ENCODE data around the gene NAB1.
"Not testable (repeated sequence)": the region's sequence is repeated elsewhere in the genome, so short reads cannot be mapped to it uniquely, and the experiment has no call there.

Gene NAB1

DNA sequence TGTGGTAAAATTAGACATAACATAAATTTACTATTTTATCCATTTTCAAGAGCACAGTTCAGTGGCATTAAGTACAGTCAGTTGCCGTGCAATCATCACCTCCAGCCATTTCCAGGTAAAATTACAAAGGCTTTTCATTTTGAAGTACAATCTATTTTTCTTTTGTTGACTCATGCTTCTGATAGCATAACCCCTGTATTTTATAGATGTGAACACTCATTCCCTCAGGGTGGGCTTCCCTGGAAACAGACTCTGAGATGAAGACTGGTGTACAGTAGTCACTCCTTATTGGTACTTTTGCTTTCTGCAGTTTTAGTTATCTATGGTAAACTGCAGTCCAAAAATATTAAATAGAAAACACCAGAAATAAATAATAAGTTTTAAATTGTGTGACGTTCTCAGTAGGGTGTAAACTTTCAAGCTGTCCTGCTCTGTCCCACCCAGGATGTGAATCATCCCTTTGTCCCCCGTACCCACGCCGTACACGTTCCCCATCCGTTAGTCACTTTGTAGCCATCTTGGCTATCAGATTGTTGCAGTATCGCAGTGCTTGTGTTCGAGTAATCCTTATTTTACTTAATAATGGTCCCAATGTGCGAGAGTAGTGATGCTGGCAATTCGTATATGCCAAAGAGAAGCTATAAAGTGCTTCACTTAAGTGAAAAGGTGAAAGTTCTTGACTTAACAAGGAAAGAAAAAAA is 41.1 kb upstream of the NAB1 start:
- DNase-seq, result no peak
- Histone ChIP-seq H3K27me3 (no peaks in the 10 kb centered on the region), H3K36me3 (no peaks in the 10 kb centered on the region), H3K4me1 (peaks cover 3% of the 10 kb centered on the region; the same call in 1 of the 2 replicates), H3K9me3 (no peaks in the 10 kb centered on the region), H3K4me3 (ENCODE audit: low read depth, low read length) (no peak overlapping the region)
- no peak for TF ChIP-seq CTCF (IDR thresholded peaks at IDR 0.05; ENCODE audit: low read depth, low read length)

GRCh38 chr2:190608863-190609262 is 40.0 kb upstream of the NAB1 start:
- DNase-seq; H3K4me1 ChIP-seq; H3K36me3 ChIP-seq; H3K4me3 ChIP-seq (ENCODE audit: low read depth, low read length); H3K27me3 ChIP-seq; H3K9me3 ChIP-seq: not testable (repeated sequence)

DNA sequence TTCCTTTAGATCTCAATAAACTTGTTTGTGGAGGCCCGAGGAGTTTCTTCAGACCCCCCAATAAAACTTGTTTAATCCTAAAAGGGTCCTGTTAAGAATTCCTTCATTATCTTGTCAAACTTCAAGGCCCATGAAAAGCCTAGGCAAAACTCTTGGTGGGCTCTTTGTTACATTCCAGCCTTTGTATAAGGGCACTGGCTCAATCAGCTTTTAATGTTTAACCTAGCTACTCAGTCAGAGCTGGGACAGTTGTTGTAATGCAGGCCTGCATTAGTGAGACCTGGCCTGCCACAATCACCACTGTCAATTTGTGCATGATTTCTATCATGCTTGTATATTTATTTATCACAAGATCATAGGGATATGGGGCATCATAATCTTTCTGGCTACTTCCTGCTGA is 39.5 kb upstream of the NAB1 start:
- not testable (repeated sequence) for DNase-seq; H3K4me1 ChIP-seq; H3K9me3 ChIP-seq; H3K4me3 ChIP-seq (ENCODE audit: low read depth, low read length); H3K36me3 ChIP-seq; H3K27me3 ChIP-seq

- not testable (repeated sequence) for H3K9me3 ChIP-seq; H3K36me3 ChIP-seq; H3K27me3 ChIP-seq; H3K4me1 ChIP-seq; H3K4me3 ChIP-seq (ENCODE audit: low read depth, low read length); DNase-seq
Measured at GRCh38 chr2:190610528-190610927, 38.4 kb upstream of the NAB1 start.

DNA sequence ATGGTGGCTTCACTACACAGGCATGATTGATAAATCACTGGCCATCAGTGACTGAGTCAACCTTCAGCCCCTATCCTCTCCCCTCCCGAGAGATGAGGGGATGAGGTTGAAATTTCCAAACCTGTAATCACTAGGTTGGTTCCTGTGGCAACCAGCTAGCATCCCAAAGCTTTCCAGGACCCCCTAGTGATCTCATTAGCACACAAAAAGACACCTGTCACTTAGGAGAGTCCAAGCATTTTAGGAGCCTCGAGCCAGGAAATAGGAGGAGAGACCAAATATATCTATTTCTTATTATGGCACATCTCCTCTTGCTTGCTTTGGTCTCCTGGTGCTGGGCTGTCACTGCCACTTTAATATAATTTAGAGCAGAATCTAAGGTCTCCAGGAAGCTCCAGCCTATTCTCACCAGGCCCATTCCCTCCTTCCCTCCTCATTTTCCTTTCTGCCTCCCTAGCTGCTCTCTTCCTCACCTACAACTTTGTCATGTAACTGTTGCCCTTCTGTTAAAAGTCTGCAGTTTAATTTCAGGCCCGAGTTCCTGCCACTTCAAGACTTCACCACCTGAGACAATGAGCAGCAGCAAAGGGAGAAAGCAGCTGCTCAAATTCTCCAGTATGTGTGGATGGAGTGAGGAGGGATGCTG is 33.2 kb upstream of the NAB1 start:
- no peak overlapping the region for H3K4me3 ChIP-seq (ENCODE audit: low read depth, low read length)

GRCh38 chr2:190618030-190618429 is 30.9 kb upstream of the NAB1 start:
- Histone ChIP-seq H3K4me3 (ENCODE audit: low read depth, low read length) (no peak overlapping the region), H3K36me3 (no peaks in the 10 kb centered on the region), H3K4me1 (peaks cover 10% of the 10 kb centered on the region), H3K9me3 (no peaks in the 10 kb centered on the region), H3K27me3 (no peaks in the 10 kb centered on the region)
- no peak for TF ChIP-seq CTCF (IDR thresholded peaks at IDR 0.05; ENCODE audit: low read depth, low read length)
- DNase-seq, result no peak

More for the DNA sequence above, 33.2 kb upstream of the NAB1 start:
- Histone ChIP-seq H3K27me3 (no peaks in the 10 kb centered on the region), H3K4me1 (peaks cover 10% of the 10 kb centered on the region), H3K36me3 (no peaks in the 10 kb centered on the region), H3K9me3 (no peaks in the 10 kb centered on the region)
- no peak for DNase-seq
- no peak for TF ChIP-seq CTCF (IDR thresholded peaks at IDR 0.05; ENCODE audit: low read depth, low read length)

DNA sequence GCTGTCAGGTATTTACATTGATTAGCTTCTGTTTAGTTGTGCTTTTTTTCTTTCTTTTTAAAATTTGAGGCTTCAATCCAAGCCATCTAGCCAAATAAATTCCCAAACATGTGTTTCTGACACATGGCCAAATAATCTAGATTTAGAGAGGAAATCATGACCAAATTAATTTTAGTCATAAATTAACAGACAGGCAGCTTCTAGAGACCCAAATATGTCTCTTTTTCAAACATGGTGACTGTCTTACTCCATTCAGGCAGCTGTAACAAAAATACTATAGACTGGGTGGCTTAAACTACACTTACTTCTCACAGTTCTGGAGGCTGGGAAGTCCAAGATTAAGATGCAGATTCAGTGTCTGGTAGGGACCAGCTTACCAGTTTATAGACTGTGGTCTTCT is 23.2 kb upstream of the NAB1 start:
- no peak overlapping the region for H3K4me3 ChIP-seq (ENCODE audit: low read depth, low read length)

More for the DNA sequence above, 23.2 kb upstream of the NAB1 start:
- H3K4me1 ChIP-seq, result peaks cover 9% of the 10 kb centered on the region
- H3K27me3 ChIP-seq, result no peaks in the 10 kb centered on the region
- no peaks in the 10 kb centered on the region for H3K36me3 ChIP-seq
- H3K9me3 ChIP-seq, result no peaks in the 10 kb centered on the region
- TF ChIP-seq CTCF (IDR thresholded peaks at IDR 0.05; ENCODE audit: low read depth, low read length), result no peak
- no peak for DNase-seq

All from BE2C (cell line).